IMR-90 (cell line): ENCODE results near the gene CCDC28B. TPM values are rescaled to one million over a fixed set of nuclear protein-coding genes. Genes with fewer than 3 reads are reported as not detected.

Experiments
- ATAC-seq: fragments of 200-7000 bp; cut with Tn5 transposase; 2 replicates; pipeline ENCODE4 v1.9.1; 2020; ENCODE audit warnings: low read depth, mild to moderate bottlenecking, moderate library complexity
- BruUV-seq: library from RNA; stranded (reverse); fragments of 400-500 nt; replicated peaks from 2 replicates; lab custom pipeline; 2021; lab: Mats Ljungman, UMichigan
- CTCF ChIA-PET: fragments of 300-600 bp; formaldehyde crosslinking; extraction: SDS; loops from one replicate; lab custom pipeline; 2021; ENCODE audit warnings: antibody characterized with exemption; lab: Yijun Ruan, JAX
- POLR2A ChIA-PET: fragments of 300-600 bp; sonication (Branson Sonifier 250); formaldehyde crosslinking; loops from one replicate; lab custom pipeline; 2022; ENCODE audit warnings: antibody characterized with exemption; ENCODE audit not compliant: unreplicated experiment; lab: Charles Lee
- DNase-seq: peaks from one replicate; pipeline ENCODE4 v3.0.0; 2013
- H2AFZ ChIP-seq: replicated peaks from 2 replicates; pipeline ENCODE3; 2013; ENCODE audit warnings: low read length, mild to moderate bottlenecking; ENCODE audit not compliant: poor library complexity
- H2AK5ac ChIP-seq: 2 replicates; pipeline ENCODE4 v1.6.1; 2013; ENCODE audit warnings: low read depth, low read length, inconsistent platforms
- H2AK9ac ChIP-seq: replicated peaks from 2 replicates; pipeline ENCODE3; 2013; ENCODE audit warnings: mild to moderate bottlenecking, low read depth, low read length, moderate library complexity; ENCODE audit not compliant: poor library complexity
- H2BK120ac ChIP-seq: 2 replicates; pipeline ENCODE4 v1.6.1; 2013; ENCODE audit warnings: low read depth, low read length, inconsistent platforms
- H2BK15ac ChIP-seq: 3 replicates; pipeline ENCODE4 v1.6.1; 2013; ENCODE audit warnings: low read depth, low read length, inconsistent platforms
- H2BK20ac ChIP-seq: 2 replicates; pipeline ENCODE4 v1.6.1; 2013; ENCODE audit warnings: low read depth, mild to moderate bottlenecking, inconsistent platforms, low read length, moderate library complexity
- H2BK5ac ChIP-seq: 2 replicates; pipeline ENCODE4 v1.6.1; 2013; ENCODE audit warnings: mild to moderate bottlenecking, low read depth, low read length, inconsistent platforms; ENCODE audit not compliant: poor library complexity, severe bottlenecking
- H3K14ac ChIP-seq: replicated peaks from 2 replicates; pipeline ENCODE4 v1.6.1; 2013; ENCODE audit warnings: low read depth, low read length, inconsistent platforms
- H3K18ac ChIP-seq: 2 replicates; pipeline ENCODE4 v1.6.1; 2013; ENCODE audit warnings: low read depth, low read length, control low read depth
- H3K23ac ChIP-seq: 2 replicates; pipeline ENCODE4 v1.6.1; 2013; ENCODE audit warnings: low read depth, low read length, inconsistent platforms
- H3K27ac ChIP-seq: 2 replicates; pipeline ENCODE4 v1.5.1; 2013; ENCODE audit warnings: mild to moderate bottlenecking, control low read depth, low read length; ENCODE audit not compliant: insufficient read depth
- H3K27me3 ChIP-seq: 2 replicates; pipeline ENCODE4 v1.6.1; 2013; ENCODE audit warnings: low read length; ENCODE audit not compliant: control insufficient read depth, insufficient read depth
- H3K36me3 ChIP-seq: 2 replicates; pipeline ENCODE4 v1.6.1; 2013; ENCODE audit warnings: low read length, mixed read lengths; ENCODE audit not compliant: control insufficient read depth, insufficient read depth
- H3K4ac ChIP-seq: 2 replicates; pipeline ENCODE4 v1.6.1; 2013; ENCODE audit warnings: low read depth, low read length, inconsistent platforms
- H3K4me1 ChIP-seq: 2 replicates; pipeline ENCODE4 v1.6.1; 2013; ENCODE audit warnings: low read length, mixed read lengths; ENCODE audit not compliant: control insufficient read depth, insufficient read depth
- H3K4me2 ChIP-seq: 2 replicates; pipeline ENCODE4 v1.6.1; 2013; ENCODE audit warnings: low read depth, mild to moderate bottlenecking, control low read depth, low read length, moderate library complexity
- H3K4me3 ChIP-seq: 2 replicates; pipeline ENCODE4 v1.5.1; 2013; ENCODE audit warnings: low read depth, mild to moderate bottlenecking, control low read depth, low read length, moderate library complexity; ENCODE audit not compliant: insufficient read depth
- H3K56ac ChIP-seq: 2 replicates; pipeline ENCODE4 v1.6.1; 2013; ENCODE audit warnings: low read length, inconsistent platforms; ENCODE audit not compliant: insufficient read depth; ENCODE audit errors: extremely low read depth
- H3K79me1 ChIP-seq, 2 experiments: 2 replicates each; pipeline ENCODE4 v1.6.1; 2013; ENCODE audit warnings: low read length in 2 of 2, inconsistent platforms in 1 of 2, low read depth in 1 of 2
- H3K9ac ChIP-seq: 2 replicates; pipeline ENCODE4 v1.6.1; 2013; ENCODE audit warnings: low read depth, low read length, control low read depth
- H3K9me1 ChIP-seq: 2 replicates; pipeline ENCODE4 v1.6.1; 2013; ENCODE audit warnings: low read length, inconsistent platforms; ENCODE audit not compliant: insufficient read depth
- H3K9me3 ChIP-seq: 2 replicates; pipeline ENCODE4 v1.6.1; 2013; ENCODE audit warnings: low read length; ENCODE audit not compliant: control insufficient read depth, insufficient read depth
- H4K20me1 ChIP-seq: 2 replicates; pipeline ENCODE4 v1.6.1; 2013; ENCODE audit warnings: low read length, inconsistent platforms; ENCODE audit not compliant: insufficient read depth
- H4K5ac ChIP-seq: 2 replicates; pipeline ENCODE4 v1.6.1; 2013; ENCODE audit warnings: mild to moderate bottlenecking, low read depth, low read length, control low read depth
- H4K8ac ChIP-seq, 2 experiments: 2 replicates each; pipeline ENCODE4 v1.6.1; 2013; ENCODE audit warnings: low read depth in 2 of 2, low read length in 2 of 2, control low read depth in 1 of 2, inconsistent platforms in 1 of 2
- H4K91ac ChIP-seq: 2 replicates; pipeline ENCODE4 v1.6.1; 2013; ENCODE audit warnings: low read depth, low read length, inconsistent platforms; ENCODE audit not compliant: insufficient read depth
- CEBPB ChIP-seq: IDR thresholded peaks from 2 replicates; pipeline ENCODE4 v1.6.1; 2012; ENCODE audit warnings: low read depth, low read length, improper control_type of control experiment
- CHD1 ChIP-seq: IDR thresholded peaks from 2 replicates; pipeline ENCODE4 v1.6.1; 2012; ENCODE audit warnings: low read depth, low read length, improper control_type of control experiment
- CTCF ChIP-seq: conservative IDR thresholded peaks from 2 replicates; pipeline ENCODE4 v1.5.1; 2012; ENCODE audit warnings: mild to moderate bottlenecking, low read depth, low read length, improper control_type of control experiment
- FOS ChIP-seq: fragments of 150-350 bp; IDR thresholded peaks from 2 replicates; pipeline ENCODE4 v1.6.1; 2016; ENCODE audit warnings: low read depth, low read length
- MAFK ChIP-seq: IDR thresholded peaks from 2 replicates; pipeline ENCODE4 v1.6.1; 2012; ENCODE audit warnings: low read depth, low read length, improper control_type of control experiment
- MAZ ChIP-seq: IDR thresholded peaks from 2 replicates; pipeline ENCODE4 v1.6.1; 2012; ENCODE audit warnings: low read depth, mild to moderate bottlenecking, low read length, improper control_type of control experiment, moderate library complexity, borderline replicate concordance
- MXI1 ChIP-seq: IDR thresholded peaks from 2 replicates; pipeline ENCODE4 v1.6.1; 2012; ENCODE audit warnings: low read depth, mild to moderate bottlenecking, low read length, moderate library complexity, borderline replicate concordance
- NFE2L2 ChIP-seq: fragments of 150-350 bp; IDR thresholded peaks from 2 replicates; pipeline ENCODE4 v1.6.1; 2016; ENCODE audit warnings: low read depth, mild to moderate bottlenecking, low read length
- POLR2A ChIP-seq: IDR thresholded peaks from 2 replicates; pipeline ENCODE4 v1.6.1; 2012; ENCODE audit warnings: mild to moderate bottlenecking, low read depth, low read length
- RAD21 ChIP-seq: IDR thresholded peaks from 2 replicates; pipeline ENCODE4 v1.6.1; 2012; ENCODE audit warnings: low read length, improper control_type of control experiment
- RCOR1 ChIP-seq: IDR thresholded peaks from 2 replicates; pipeline ENCODE4 v1.6.1; 2012; ENCODE audit warnings: mild to moderate bottlenecking, low read length, improper control_type of control experiment; ENCODE audit not compliant: insufficient replicate concordance
- RFX5 ChIP-seq: IDR thresholded peaks from 2 replicates; pipeline ENCODE4 v1.8.0; 2012; ENCODE audit warnings: low read depth, mild to moderate bottlenecking, low read length, moderate library complexity
- USF2 ChIP-seq: fragments of 150-350 bp; IDR thresholded peaks from 2 replicates; pipeline ENCODE4 v1.6.1; 2017; ENCODE audit warnings: mild to moderate bottlenecking, antibody characterized with exemption, low read length, low read depth
- WGBS, 2 experiments: methylation state at CpG; one replicate each; pipeline versions ENCODE4 v1.1.5 to v1.1.7; 2013; ENCODE audit warnings: missing lambda C conversion rate in 2 of 2; ENCODE audit not compliant: insufficient read length in 1 of 2; ENCODE audit errors: extremely low coverage in 2 of 2; 5-methylcytosine and 5-hydroxymethylcytosine counted together
- dilution Hi-C: fragments of 300-500 bp; cut with HindIII; formaldehyde crosslinking; loops from one replicate; pipeline ENCODE4 v1.14.3; 2018; ENCODE audit warnings: low sequenced_read_pairs; ENCODE audit not compliant: unreplicated experiment
- in situ Hi-C: fragments of 300-500 bp; cut with MboI; formaldehyde crosslinking; loops from 3 replicates; pipeline ENCODE4 v1.14.3; 2019; ENCODE audit warnings: low sequenced_read_pairs, inconsistent platforms, mixed read lengths
- intact Hi-C: fragments of 100-400 bp; cut with micrococcal nuclease; formaldehyde crosslinking; loops from 2 replicates; pipeline ENCODE4 v1.10.0; 2022
- polyA plus RNA-seq, 3 experiments: library from polyadenylated mRNA; depleted of rRNA; stranded (reverse); fragments of >200 nt; gene quantifications; 2 replicates each; pipeline ENCODE4 v1.2.3, GENCODE V29; 2012; ENCODE audit warnings: low replicate concordance in 1 of 3
- total RNA-seq: library from RNA; depleted of rRNA; stranded (reverse); fragments of >200 nt; gene quantifications from 2 replicates; pipeline ENCODE4 v1.2.3, GENCODE V29; 2012

The CCDC28B gene
- total and polyA plus RNA-seq, 2 of the 4 experiments (the other 2 are of a cell fraction) = 17.2 to 18.4 TPM

- Histone ChIP-seq H4K5ac (no peak overlapping the region), H3K79me1 (peaks cover 17 to 43% of the 10 kb centered on the region in 2 experiments), H4K91ac (no peak overlapping the region), H3K56ac (no peak overlapping the region), H2AK5ac (no peak overlapping the region), H3K4me2 (no peak overlapping the region), H3K27ac (no peak overlapping the region), H3K9me3 (no peaks in the 10 kb centered on the region), H3K9me1 (peaks cover 3% of the 10 kb centered on the region; the same call in 1 of the 2 replicates), H3K9ac (no peak overlapping the region), H3K23ac (no peak overlapping the region), H2AK9ac (no peak overlapping the region), H3K4me1 (no peaks in the 10 kb centered on the region), H2BK20ac (no peak overlapping the region), H3K27me3 (no peaks in the 10 kb centered on the region), H3K14ac (no peak overlapping the region), H3K18ac (no peak overlapping the region), H2BK15ac (no peak overlapping the region), H3K4ac (no peak overlapping the region), H3K36me3 (peaks cover 51% of the 10 kb centered on the region), H2BK120ac (no peak overlapping the region), H2AFZ (no peak overlapping the region), H4K8ac (no peak overlapping the region), H3K4me3 (no peak overlapping the region), H4K20me1 (no peaks in the 10 kb centered on the region), H2BK5ac (no peak overlapping the region)
- TF ChIP-seq CEBPB (no peak), POLR2A (no peak), CHD1 (no peak), USF2 (no peak), CTCF (no peak), RAD21 (no peak), RFX5 (no peak), FOS (no peak), NFE2L2 (no peak), RCOR1 (no peak), MXI1 (no peak), MAZ (no peak), MAFK (no peak)
- 100% methylated on average over 1 of the region's 3 CpGs; no CpG with 5 or more reads in 1 of the 2 experiments for WGBS, 2 experiments
- in situ Hi-C loops (no loop called here), dilution Hi-C loops (no loop called here), intact Hi-C loops (no loop called here)
- ChIA-PET CTCF (no interaction called here), POLR2A (no interaction called here)
- DNase-seq (no peak), ATAC-seq (no peak)
- no TSS peak for BruUV-seq
Measured at GRCh38 chr1:32159189-32159588, 41.2 kb upstream of the CCDC28B start.
